A673 (cell line): ENCODE results near the gene MEP1A.

Experiments used
- EZH2 ChIP-seq: fragments of 200-600 bp; sonication (generic); IDR thresholded peaks from 2 replicates; pipeline ENCODE4 v1.6.1; 2017; ENCODE audit warnings: borderline replicate concordance, low read depth, mild to moderate bottlenecking, mixed read lengths, antibody characterized with exemption, low read length; ENCODE audit not compliant: poor library complexity, severe bottlenecking
- TF ChIP-seq, protein P1 (sequence below): fragments of 300-800, 200-600 bp; sonication (generic); conservative IDR thresholded peaks from 2 replicates; pipeline ENCODE4 v1.5.1; 2017; ENCODE audit warnings: low read depth, mild to moderate bottlenecking, antibody characterized with exemption, low read length, moderate library complexity, mixed read lengths

DNA sequence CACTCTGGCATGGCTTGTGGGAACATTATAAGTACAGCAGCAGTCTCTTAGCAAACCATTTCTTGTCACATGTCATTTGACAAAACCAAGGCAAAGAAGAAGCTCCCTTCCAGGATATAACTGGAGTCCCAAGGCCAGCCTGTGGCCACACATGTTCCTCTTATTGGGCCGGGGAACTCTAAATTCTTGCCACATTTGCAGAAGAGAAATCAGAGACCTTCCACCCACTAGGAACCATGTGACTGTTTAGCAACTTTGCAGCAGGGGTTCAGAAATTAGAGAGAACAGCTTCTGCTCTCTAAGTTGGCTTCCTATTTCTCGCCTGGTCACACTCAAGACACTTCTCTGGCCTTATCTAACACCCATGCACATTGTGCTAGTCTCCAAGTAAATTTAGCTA lies 20.4 kb upstream of the MEP1A start:
- no peak for TF ChIP-seq EZH2
- TF ChIP-seq, protein P1, sequence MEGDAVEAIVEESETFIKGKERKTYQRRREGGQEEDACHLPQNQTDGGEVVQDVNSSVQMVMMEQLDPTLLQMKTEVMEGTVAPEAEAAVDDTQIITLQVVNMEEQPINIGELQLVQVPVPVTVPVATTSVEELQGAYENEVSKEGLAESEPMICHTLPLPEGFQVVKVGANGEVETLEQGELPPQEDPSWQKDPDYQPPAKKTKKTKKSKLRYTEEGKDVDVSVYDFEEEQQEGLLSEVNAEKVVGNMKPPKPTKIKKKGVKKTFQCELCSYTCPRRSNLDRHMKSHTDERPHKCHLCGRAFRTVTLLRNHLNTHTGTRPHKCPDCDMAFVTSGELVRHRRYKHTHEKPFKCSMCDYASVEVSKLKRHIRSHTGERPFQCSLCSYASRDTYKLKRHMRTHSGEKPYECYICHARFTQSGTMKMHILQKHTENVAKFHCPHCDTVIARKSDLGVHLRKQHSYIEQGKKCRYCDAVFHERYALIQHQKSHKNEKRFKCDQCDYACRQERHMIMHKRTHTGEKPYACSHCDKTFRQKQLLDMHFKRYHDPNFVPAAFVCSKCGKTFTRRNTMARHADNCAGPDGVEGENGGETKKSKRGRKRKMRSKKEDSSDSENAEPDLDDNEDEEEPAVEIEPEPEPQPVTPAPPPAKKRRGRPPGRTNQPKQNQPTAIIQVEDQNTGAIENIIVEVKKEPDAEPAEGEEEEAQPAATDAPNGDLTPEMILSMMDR: no peak
